Urinary bladder (tissue), 4 donors: ENCODE results near the gene RBAK. TPM values are rescaled to one million over a fixed set of nuclear protein-coding genes. Genes with fewer than 3 reads are reported as not detected.
"Not testable (repeated sequence)": the region's sequence is repeated elsewhere in the genome, so short reads cannot be mapped to it uniquely, and the experiment has no call there.

Experiments used
- DNase-seq: peaks from one replicate; pipeline ENCODE4 v3.0.0-alpha.2; 2015; ENCODE audit errors: extremely low spot score
- H3K27ac ChIP-seq: one replicate; pipeline ENCODE4 v1.5.1; 2013; ENCODE audit warnings: low read depth, mild to moderate bottlenecking, moderate library complexity
- H3K36me3 ChIP-seq: one replicate; pipeline ENCODE4 v1.6.1; 2013; ENCODE audit warnings: mild to moderate bottlenecking, moderate library complexity; ENCODE audit not compliant: insufficient read depth
- H3K4me1 ChIP-seq: one replicate; pipeline ENCODE4 v1.6.1; 2013; ENCODE audit warnings: mild to moderate bottlenecking, moderate library complexity; ENCODE audit not compliant: insufficient read depth
- H3K4me3 ChIP-seq: one replicate; pipeline ENCODE4 v1.5.1; 2013; ENCODE audit warnings: low read depth, low read length
- WGBS: extraction: QIAGEN DNeasy Blood & Tissue Kit; methylation state at CpG from one replicate; pipeline ENCODE4 v1.1.7; 2013; 5-methylcytosine and 5-hydroxymethylcytosine counted together
- polyA plus RNA-seq: library from polyadenylated mRNA; stranded (reverse); fragments of 200-250 nt; gene quantifications from one replicate; pipeline ENCODE4 v1.2.3, GENCODE V29; 2013
- total RNA-seq: library from RNA; depleted of rRNA; stranded (reverse); fragments of >200 nt; gene quantifications from one replicate; pipeline ENCODE4 v1.2.3, GENCODE V29; 2014
- donor health status: healthy with polysubstance abuse.
- donor health status: healthy.

Gene RBAK
- total and polyA plus RNA-seq, 2 donors = 5.4 to 24.5 TPM

DNA sequence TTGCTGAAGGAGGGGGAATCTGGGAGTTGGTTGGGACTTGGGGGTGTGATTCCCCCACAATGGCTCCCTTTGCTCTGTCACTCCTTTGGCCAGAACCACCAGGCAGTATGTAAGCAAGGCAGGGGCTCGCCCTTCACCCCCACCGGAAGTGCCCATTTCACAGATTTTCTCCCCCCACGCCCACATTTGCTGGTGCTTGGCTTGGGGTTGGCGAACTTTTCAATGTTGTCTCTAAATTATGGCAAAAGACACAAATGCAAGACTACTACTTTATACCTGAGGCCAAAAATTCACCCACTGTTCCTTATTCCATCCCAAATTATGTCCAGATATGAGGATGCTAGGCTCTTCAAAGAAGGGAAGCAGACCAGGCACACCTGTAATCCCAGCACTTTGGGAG lies 24.5 kb downstream of the RBAK start:
- 97% methylated on average over 4 of the region's 4 CpGs for WGBS
- Histone ChIP-seq H3K4me3 (no peak overlapping the region), H3K36me3 (peaks cover 3% of the 10 kb centered on the region), H3K27ac (no peak overlapping the region), H3K4me1 (no peaks in the 10 kb centered on the region)
- no peak for DNase-seq

DNA sequence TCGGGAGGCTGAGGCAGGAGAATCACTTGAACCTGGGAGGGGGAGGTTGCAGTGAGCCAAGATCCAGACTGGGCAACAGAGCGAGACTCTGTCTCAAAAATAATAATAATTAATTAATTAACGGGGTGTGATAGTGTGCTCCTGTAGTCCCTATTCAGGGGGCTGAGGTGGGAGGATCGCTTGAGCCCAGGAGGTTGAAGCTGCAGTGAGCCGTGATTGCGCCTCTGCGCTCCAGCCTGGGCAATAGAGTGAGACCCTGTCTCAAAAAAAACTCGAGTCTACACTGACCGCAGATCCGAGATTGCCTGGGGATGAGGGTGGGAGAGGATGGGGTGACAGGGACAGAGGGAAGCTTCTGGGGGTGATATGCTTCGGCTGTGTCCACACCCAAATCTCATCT lies 29.5 kb downstream of the RBAK start:
- DNase-seq, H3K27ac ChIP-seq, H3K4me1 ChIP-seq, H3K36me3 ChIP-seq, H3K4me3 ChIP-seq: not testable (repeated sequence)
- 83% methylated on average over 11 of the region's 11 CpGs for WGBS

DNA sequence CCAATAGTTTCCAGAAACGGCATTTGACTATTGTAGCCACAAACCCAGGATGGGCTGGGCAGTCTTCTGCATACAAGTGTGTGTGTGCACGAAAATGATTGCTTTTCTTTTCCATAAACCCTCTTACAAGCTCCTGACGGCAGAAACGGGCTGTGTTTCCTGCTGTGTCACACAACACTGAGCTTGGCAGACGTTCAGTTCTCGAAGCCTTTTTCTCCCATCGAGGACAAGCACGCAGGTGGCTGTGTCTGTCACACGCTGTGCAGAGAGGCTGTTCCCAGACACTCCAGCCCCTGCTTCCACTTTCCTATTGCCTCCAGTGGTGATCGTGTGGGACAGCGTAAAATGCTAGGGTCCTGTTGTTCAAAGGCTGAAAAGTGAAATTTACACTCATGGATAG lies 32.1 kb downstream of the RBAK start:
- H3K27ac ChIP-seq = no peak overlapping the region
- H3K36me3 ChIP-seq = no peaks in the 10 kb centered on the region
- no peak for DNase-seq
- 44% methylated on average over 11 of the region's 11 CpGs for WGBS
- H3K4me1 ChIP-seq = no peaks in the 10 kb centered on the region
- no peak overlapping the region for H3K4me3 ChIP-seq

DNA sequence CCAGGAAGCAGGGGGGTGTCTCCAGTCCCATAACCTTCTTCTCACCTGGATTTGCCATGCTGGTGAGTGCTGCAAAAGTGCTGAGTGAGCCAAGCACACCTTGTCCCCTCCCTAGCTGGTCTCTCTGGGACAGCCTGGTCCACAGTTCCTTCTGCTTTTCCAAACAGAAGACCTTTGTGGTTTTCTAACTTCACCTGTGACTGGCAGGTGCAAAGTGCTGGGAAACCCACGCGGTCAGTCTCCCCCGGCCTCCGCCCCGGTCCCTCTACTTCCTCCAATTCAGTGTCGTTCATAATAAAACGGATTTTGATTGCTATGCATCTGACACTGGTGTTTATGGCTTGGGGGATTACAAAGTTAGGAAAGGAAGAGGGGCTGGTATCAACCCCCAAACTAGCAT lies 37.1 kb downstream of the RBAK start:
- no peaks in the 10 kb centered on the region for H3K36me3 ChIP-seq
- no peak overlapping the region for H3K4me3 ChIP-seq
- no peak overlapping the region for H3K27ac ChIP-seq
- no peak for DNase-seq
- H3K4me1 ChIP-seq = no peaks in the 10 kb centered on the region
- 65% methylated on average over 7 of the region's 7 CpGs for WGBS

DNA sequence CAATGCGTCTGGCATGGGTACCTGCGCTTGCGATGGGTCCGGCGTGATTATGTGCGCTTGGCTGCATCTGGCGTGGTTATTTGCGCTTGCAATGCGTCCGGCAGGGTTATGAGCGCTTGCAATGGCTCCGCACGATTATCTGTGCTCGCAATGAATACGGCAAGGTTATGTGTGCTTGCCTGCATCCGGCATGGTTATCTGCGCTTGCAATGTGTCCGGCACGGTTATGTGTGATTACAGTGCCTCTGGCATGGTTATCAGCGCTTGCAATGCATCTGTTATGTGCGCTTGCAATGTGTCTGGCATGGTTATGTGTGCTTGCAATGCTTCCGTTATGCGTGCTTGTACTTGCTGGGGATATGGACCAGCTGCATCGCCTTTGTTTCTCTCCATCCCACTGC lies 37.7 kb downstream of the RBAK start:
- H3K36me3 ChIP-seq = no peaks in the 10 kb centered on the region
- DNase-seq = no peak
- 82% methylated on average over 24 of the region's 24 CpGs for WGBS
- H3K27ac ChIP-seq = no peak overlapping the region
- H3K4me1 ChIP-seq = no peaks in the 10 kb centered on the region
- no peak overlapping the region for H3K4me3 ChIP-seq

DNA sequence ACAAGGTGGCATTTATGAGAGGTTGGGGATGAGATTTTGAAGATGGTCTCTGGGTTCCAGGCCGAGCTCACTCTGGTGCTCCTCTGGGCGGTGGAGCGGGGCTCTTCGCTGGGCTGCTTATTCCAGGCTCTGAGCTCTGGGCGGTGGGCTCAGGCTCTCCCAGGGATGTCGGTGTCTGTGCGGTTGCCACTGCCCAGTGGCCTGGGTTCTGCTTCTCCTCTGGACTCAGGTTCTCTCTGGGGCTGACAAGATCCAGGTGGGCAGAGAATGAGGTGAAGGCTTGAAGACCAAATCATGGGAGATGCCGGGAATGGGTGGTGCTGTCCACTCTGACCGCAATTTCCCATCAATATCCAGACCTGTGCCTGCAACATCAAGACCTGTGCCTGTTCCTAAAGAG lies 40.6 kb downstream of the RBAK start:
- no peaks in the 10 kb centered on the region for H3K4me1 ChIP-seq
- DNase-seq = no peak
- H3K27ac ChIP-seq = no peak overlapping the region
- 78% methylated on average over 9 of the region's 9 CpGs for WGBS
- no peak overlapping the region for H3K4me3 ChIP-seq
- H3K36me3 ChIP-seq = no peaks in the 10 kb centered on the region

DNA sequence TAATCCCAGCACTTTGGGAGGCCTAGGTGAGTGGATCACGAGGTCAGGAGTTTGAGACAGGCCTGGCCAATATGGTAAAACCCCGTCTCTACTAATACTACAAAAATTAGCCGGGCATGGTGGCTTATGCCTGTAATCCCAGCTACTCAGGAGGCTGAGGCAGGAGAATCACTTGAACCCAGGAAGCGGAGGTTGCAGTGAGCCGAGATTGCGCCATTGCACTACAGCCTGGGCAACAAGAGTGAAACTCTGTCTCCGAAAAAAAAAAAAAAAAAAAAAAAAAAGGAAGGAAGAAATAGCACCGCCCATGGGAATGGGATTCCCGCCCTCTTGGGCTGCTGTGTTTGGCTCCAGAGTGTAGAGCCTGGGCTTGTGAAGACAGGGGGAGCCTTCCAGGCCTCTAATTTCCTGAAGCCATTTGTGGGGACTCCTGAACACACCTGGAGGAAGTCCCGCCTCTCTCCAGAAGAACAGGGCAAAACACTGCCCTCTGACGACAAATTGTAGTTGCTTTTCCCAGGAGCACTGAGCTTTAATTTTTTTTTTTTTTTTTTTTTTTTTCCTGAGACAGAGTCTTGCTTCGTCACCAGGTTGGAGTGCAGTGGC lies 42.7 kb downstream of the RBAK start:
- not testable (repeated sequence) for H3K27ac ChIP-seq, H3K4me3 ChIP-seq, H3K36me3 ChIP-seq, DNase-seq, H3K4me1 ChIP-seq
- 65% methylated on average over 12 of the region's 12 CpGs for WGBS

DNA sequence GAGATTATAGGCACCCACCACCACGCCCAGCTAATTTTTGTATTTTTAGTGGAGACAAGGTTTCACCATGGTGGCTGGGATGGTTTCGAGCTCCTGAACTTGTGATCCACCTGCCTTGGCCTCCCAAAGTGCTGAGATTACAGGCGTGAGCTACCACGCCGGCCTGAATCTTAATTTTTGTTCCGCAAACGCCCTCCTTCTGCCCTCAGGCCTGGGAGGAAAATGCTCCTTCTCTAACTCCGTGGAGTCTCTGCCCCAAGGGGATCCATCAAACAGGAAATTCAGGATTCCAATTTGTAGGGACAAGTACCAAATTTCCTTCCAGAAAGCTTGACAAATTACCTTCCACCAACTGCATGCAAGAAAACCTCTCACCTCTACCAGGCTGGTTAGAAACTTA lies 43.2 kb downstream of the RBAK start:
- Histone ChIP-seq H3K4me3 (no peak overlapping the region), H3K36me3 (no peaks in the 10 kb centered on the region), H3K27ac (no peak overlapping the region), H3K4me1 (no peaks in the 10 kb centered on the region)
- no peak for DNase-seq
- 77% methylated on average over 8 of the region's 8 CpGs for WGBS

DNA sequence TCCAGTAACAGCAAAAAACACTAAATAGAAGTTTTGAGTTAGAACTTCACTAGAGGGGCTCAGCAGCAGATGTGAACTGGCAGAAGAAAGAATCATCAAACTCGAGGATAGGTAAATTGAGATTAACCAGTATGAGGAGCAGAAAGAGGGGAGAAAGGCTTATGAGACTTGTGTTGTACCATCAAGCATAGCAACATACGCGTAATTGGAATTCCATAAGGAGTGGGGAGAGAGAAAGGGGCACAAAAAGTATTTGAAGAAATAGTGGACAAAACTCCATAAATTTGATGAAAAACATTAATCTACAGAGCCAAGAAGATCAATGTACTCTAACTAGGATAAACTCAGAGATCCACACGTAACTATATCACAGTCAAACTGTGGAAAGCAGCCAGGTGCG lies 48.3 kb downstream of the RBAK start:
- WGBS = 66% methylated on average over 5 of the region's 5 CpGs
- no peak overlapping the region for H3K4me3 ChIP-seq

DNA sequence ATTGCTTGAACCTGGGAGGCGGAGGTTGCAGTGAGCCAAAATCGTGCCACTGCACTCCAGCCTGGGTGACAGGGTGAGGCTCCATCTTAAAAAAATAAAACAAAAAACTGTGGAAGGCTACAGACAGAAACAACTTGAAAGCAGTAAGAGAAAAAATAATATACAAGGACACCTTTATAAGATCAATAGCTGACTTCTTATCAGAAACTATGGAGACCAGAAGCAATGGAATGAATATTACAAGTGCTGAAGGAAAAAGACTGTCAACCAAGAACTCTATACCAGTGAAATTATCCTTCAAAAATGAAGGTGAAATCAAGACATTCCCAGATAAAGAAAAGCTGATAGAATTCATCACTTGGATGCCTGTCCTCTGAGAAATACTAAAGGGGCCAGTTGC lies 49.0 kb downstream of the RBAK start:
- Histone ChIP-seq H3K36me3 (no peaks in the 10 kb centered on the region), H3K4me3 (no peak overlapping the region), H3K4me1 (no peaks in the 10 kb centered on the region), H3K27ac (no peak overlapping the region)
- no peak for DNase-seq
- WGBS = 84% methylated on average over 2 of the region's 2 CpGs

More for the DNA sequence above, 48.3 kb downstream of the RBAK start:
- Histone ChIP-seq H3K36me3 (no peaks in the 10 kb centered on the region), H3K27ac (no peak overlapping the region), H3K4me1 (no peaks in the 10 kb centered on the region)
- no peak for DNase-seq

DNA sequence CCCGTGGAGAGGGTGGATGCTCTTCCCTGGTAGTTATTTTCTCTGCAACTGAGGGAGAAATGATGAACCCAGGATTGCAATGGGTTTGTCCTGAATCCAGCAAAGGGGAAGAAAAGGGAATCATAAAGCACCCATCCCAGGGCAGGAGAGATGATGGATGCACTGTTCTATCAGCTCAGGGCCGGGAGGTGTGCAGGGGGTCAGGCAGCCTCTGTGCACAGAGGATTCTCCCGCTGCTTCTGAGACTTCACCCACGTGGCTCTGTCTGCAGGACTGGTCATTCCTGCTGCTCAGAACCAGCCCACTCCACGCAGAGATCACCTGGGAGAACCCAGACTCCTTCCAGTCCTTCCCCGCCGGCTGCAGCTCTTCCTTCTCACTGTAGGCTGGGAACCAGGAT lies 70.7 kb downstream of the RBAK start:
- 64% methylated on average over 7 of the region's 7 CpGs for WGBS
- Histone ChIP-seq H3K36me3 (no peaks in the 10 kb centered on the region), H3K27ac (no peak overlapping the region), H3K4me3 (no peak overlapping the region), H3K4me1 (no peaks in the 10 kb centered on the region)
- no peak for DNase-seq

DNA sequence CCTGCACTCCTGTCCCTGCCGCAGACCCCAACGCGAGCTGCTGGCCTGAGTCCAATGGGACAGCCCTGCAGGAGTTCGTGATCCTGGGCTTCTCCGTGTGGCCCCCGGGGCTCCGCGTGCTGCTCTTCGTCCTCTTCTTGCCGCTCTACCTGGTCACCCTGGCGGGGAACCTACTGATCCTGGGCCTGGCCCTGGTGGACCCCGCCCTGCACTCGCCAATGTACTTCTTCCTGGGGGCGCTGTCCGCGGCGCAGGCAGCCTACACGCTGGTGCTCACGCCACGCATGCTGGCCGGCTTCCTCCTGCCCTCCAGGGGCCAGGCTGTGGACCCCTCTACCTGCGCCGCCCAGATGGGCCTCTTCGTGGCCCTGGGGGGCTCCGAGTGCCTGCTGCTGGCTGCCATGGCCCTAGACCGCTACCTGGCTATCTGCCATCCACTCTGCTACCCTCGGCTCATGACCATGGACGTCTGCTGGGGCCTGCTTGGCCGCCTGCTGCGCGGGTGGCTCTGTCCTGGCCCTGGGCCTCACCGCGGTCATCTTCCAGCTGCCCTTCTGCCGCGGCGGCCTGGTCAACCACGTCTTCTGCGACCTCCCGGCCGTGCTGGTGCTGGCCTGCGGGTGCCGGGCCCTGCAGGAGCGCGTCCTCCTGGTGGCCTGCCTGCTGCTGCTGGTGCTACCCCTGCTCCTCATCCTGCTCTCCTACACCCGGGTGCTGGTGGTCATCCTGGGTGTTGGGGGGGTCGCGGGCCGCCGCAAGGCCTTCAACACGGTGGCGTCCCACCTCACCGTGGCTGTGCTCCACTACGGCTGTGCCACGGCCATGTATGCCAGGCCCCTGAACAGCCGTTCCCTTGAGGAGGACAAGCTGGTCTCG lies 71.7 kb downstream of the RBAK start:
- H3K27ac ChIP-seq = no peak overlapping the region
- 86% methylated on average over 56 of the region's 56 CpGs for WGBS
- H3K4me3 ChIP-seq = no peak overlapping the region
- DNase-seq = no peak
- no peaks in the 10 kb centered on the region for H3K36me3 ChIP-seq
- no peaks in the 10 kb centered on the region for H3K4me1 ChIP-seq
